Right lobe of liver (tissue), 4 donors: ENCODE data around the gene MTFMT.
"Not testable (repeated sequence)": the region's sequence is repeated elsewhere in the genome, so short reads cannot be mapped to it uniquely, and the experiment has no call there.

Experiments
- POLR2A ChIP-seq: fragments of 450-650 bp; IDR thresholded peaks from one replicate; pipeline ENCODE4 v1.6.1; 2017; ENCODE audit warnings: antibody characterized with exemption, mild to moderate bottlenecking
- TF ChIP-seq, protein P1 (sequence below), 4 donors: fragments of 200-600 bp in 3 of 4; fragments of 450-650 bp in 1 of 4; IDR thresholded peaks; one replicate each; pipeline versions ENCODE4 v1.5.1 to v1.8.0; 2016 to 2022; ENCODE audit warnings: antibody characterized with exemption in 4 of 4, mild to moderate bottlenecking in 2 of 4
- donor health status: DM: no; HTN: no; CAD: no.
- donor health status: DM: no; HTN: no; CAD: no.
- donor health status: DM: no; HTN: yes; CAD: no.

DNA sequence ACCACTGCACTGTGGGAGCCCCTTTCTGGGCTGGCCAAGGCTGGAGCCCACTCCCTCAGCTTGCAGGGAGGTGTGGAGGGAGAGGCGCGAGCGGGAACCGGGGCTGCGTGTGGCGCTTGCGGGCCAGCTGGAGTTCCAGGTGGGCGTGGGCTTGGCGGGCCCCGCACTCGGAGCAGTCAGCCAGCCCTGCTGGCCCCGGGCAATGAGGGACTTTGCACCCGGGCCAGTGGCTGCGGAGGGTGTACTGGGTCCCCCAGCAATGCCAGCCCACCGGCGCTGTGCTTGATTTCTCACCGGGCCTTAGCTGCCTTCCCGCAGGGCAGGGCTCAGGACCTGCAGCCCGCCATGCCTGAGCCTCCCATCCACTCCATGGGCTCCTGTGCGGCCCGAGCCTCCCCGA, 45.5 kb upstream of the MTFMT start:
- TF ChIP-seq POLR2A = not testable (repeated sequence)
- TF ChIP-seq, protein P1, sequence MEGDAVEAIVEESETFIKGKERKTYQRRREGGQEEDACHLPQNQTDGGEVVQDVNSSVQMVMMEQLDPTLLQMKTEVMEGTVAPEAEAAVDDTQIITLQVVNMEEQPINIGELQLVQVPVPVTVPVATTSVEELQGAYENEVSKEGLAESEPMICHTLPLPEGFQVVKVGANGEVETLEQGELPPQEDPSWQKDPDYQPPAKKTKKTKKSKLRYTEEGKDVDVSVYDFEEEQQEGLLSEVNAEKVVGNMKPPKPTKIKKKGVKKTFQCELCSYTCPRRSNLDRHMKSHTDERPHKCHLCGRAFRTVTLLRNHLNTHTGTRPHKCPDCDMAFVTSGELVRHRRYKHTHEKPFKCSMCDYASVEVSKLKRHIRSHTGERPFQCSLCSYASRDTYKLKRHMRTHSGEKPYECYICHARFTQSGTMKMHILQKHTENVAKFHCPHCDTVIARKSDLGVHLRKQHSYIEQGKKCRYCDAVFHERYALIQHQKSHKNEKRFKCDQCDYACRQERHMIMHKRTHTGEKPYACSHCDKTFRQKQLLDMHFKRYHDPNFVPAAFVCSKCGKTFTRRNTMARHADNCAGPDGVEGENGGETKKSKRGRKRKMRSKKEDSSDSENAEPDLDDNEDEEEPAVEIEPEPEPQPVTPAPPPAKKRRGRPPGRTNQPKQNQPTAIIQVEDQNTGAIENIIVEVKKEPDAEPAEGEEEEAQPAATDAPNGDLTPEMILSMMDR (IDR thresholded peaks at IDR 0.05) = not testable (repeated sequence)
